DMS 273 treated with DMSO at 0.1 percent for 48 hours (cell line): Measurements from ENCODE around the gene HUS1.
"Not testable (repeated sequence)": the region's sequence is repeated elsewhere in the genome, so short reads cannot be mapped to it uniquely, and the experiment has no call there.

ENCODE experiments used
- DNase-seq: peaks from one replicate; lab custom pipeline; 2025; lab: John Stamatoyannopoulos, UW

Gene HUS1

GRCh38 chr7:47944536-47945260 lies 34.7 kb downstream of the HUS1 start:
- no peak for DNase-seq

GRCh38 chr7:47943676-47944474 lies 35.5 kb downstream of the HUS1 start:
- DNase-seq: no peak

- not testable (repeated sequence) for DNase-seq
Observed at GRCh38 chr7:47942651-47943050, 36.8 kb downstream of the HUS1 start.

- DNase-seq: no peak
Observed at GRCh38 chr7:47942132-47942531, 37.3 kb downstream of the HUS1 start.

GRCh38 chr7:47941136-47941844 lies 38.1 kb downstream of the HUS1 start:
- no peak for DNase-seq

GRCh38 chr7:47940088-47941013 lies 39.1 kb downstream of the HUS1 start:
- DNase-seq: no peak

GRCh38 chr7:47939425-47940036 lies 39.9 kb downstream of the HUS1 start:
- no peak for DNase-seq

GRCh38 chr7:47938574-47939165 lies 40.7 kb downstream of the HUS1 start:
- no peak for DNase-seq

- no peak for DNase-seq
Observed at GRCh38 chr7:47937711-47938573, 41.5 kb downstream of the HUS1 start.

GRCh38 chr7:47937065-47937687 lies 42.2 kb downstream of the HUS1 start:
- no peak for DNase-seq

- no peak for DNase-seq
Observed at GRCh38 chr7:47936323-47936722, 43.1 kb downstream of the HUS1 start.

GRCh38 chr7:47935336-47935735 lies 44.1 kb downstream of the HUS1 start:
- no peak for DNase-seq

- no peak for DNase-seq
Observed at GRCh38 chr7:47934831-47935230, 44.6 kb downstream of the HUS1 start.

GRCh38 chr7:47933215-47933614 lies 46.2 kb downstream of the HUS1 start:
- DNase-seq: no peak

GRCh38 chr7:47932466-47933037 lies 46.9 kb downstream of the HUS1 start:
- no peak for DNase-seq

GRCh38 chr7:47932016-47932415 lies 47.4 kb downstream of the HUS1 start:
- DNase-seq: no peak

GRCh38 chr7:47931005-47932004 lies 48.1 kb downstream of the HUS1 start:
- DNase-seq: no peak

- no peak for DNase-seq
Observed at GRCh38 chr7:47924266-47924665, 55.1 kb downstream of the HUS1 start.
